GM23338 (cell line): ENCODE data around the gene SFTPB. TPM values are rescaled to one million over a fixed set of nuclear protein-coding genes. Genes with fewer than 3 reads are reported as not detected.

Experiments used
- ATAC-seq: fragments of 200-7000 bp; cut with Tn5 transposase; 3 replicates; pipeline ENCODE4 v1.9.1; 2020
- DNase-seq: peaks from one replicate; pipeline ENCODE4 v3.0.0-alpha.2; 2015; ENCODE audit warnings: low spot score
- H2AFZ ChIP-seq: fragments of 200-600 bp; sonication (generic); 2 replicates; pipeline ENCODE4 v1.8.0; 2016; ENCODE audit warnings: antibody characterized with exemption, mild to moderate bottlenecking, moderate library complexity
- H3F3A ChIP-seq: fragments of 200-600 bp; sonication (generic); replicated peaks from 2 replicates; pipeline ENCODE4 v1.8.0; 2017; ENCODE audit warnings: antibody characterized with exemption, mixed run types, low read depth
- H3K27ac ChIP-seq: fragments of 200-600 bp; sonication (generic); 2 replicates; pipeline ENCODE4 v1.6.1; 2016; ENCODE audit warnings: low read depth
- H3K27me3 ChIP-seq: fragments of 200-600 bp; sonication (generic); 2 replicates; pipeline ENCODE4 v1.8.0; 2016; ENCODE audit warnings: mild to moderate bottlenecking, mixed run types, moderate library complexity; ENCODE audit not compliant: insufficient read depth
- H3K36me3 ChIP-seq: fragments of 200-600 bp; sonication (generic); 2 replicates; pipeline ENCODE4 v1.8.0; 2016; ENCODE audit warnings: mild to moderate bottlenecking; ENCODE audit not compliant: insufficient read depth
- H3K4me1 ChIP-seq: fragments of 200-600 bp; sonication (generic); 2 replicates; pipeline ENCODE4 v1.8.0; 2016; ENCODE audit warnings: mild to moderate bottlenecking, moderate library complexity; ENCODE audit not compliant: insufficient read depth
- H3K4me2 ChIP-seq: fragments of 200-600 bp; sonication (generic); 2 replicates; pipeline ENCODE4 v1.7.1; 2017; ENCODE audit warnings: mixed run types
- H3K4me3 ChIP-seq: fragments of 200-600 bp; sonication (generic); 2 replicates; pipeline ENCODE4 v1.6.1; 2016; ENCODE audit warnings: mixed run types
- H3K79me2 ChIP-seq: fragments of 200-600 bp; sonication (generic); replicated peaks from 2 replicates; pipeline ENCODE4 v1.8.0; 2017; ENCODE audit warnings: mild to moderate bottlenecking; ENCODE audit not compliant: insufficient read depth
- H3K9me2 ChIP-seq: fragments of 200-600 bp; sonication (generic); 2 replicates; pipeline ENCODE4 v1.8.0; 2017; ENCODE audit not compliant: insufficient read depth
- H4K20me1 ChIP-seq: fragments of 200-600 bp; sonication (generic); replicated peaks from 2 replicates; pipeline ENCODE4 v1.8.0; 2017; ENCODE audit warnings: mild to moderate bottlenecking; ENCODE audit not compliant: insufficient read depth
- H3K27ac Mint-ChIP-seq: 2 replicates; pipeline ENCODE4 v1.8.0; 2020; ENCODE audit warnings: inconsistent platforms, mild to moderate bottlenecking, moderate library complexity, mixed read lengths
- H3K27me3 Mint-ChIP-seq: 3 replicates; pipeline ENCODE4 v1.8.0; 2022; ENCODE audit warnings: low read depth, mild to moderate bottlenecking, moderate library complexity, mixed read lengths, inconsistent platforms; ENCODE audit not compliant: insufficient read depth, poor library complexity
- H3K36me3 Mint-ChIP-seq: 3 replicates; pipeline ENCODE4 v1.8.0; 2021; ENCODE audit warnings: low read depth, mild to moderate bottlenecking, inconsistent platforms, moderate library complexity, mixed read lengths
- H3K4me1 Mint-ChIP-seq: 3 replicates; pipeline ENCODE4 v1.8.0; 2020; ENCODE audit warnings: mild to moderate bottlenecking, inconsistent platforms, mixed read lengths
- H3K4me3 Mint-ChIP-seq: 3 replicates; pipeline ENCODE4 v1.8.0; 2021; ENCODE audit warnings: moderate library complexity, mild to moderate bottlenecking, inconsistent platforms, mixed read lengths
- H3K9me3 Mint-ChIP-seq: 3 replicates; pipeline ENCODE4 v1.8.0; 2020; ENCODE audit warnings: moderate library complexity, mild to moderate bottlenecking, inconsistent platforms, mixed read lengths
- CREB1 ChIP-seq: fragments of 250-450 bp; sonication (Bioruptor Pico); IDR thresholded peaks from 2 replicates; pipeline ENCODE4 v1.5.0; 2020; ENCODE audit warnings: low read depth, mild to moderate bottlenecking, moderate library complexity
- EZH2 ChIP-seq: fragments of 200-600 bp; sonication (generic); IDR thresholded peaks from one replicate; pipeline ENCODE4 v1.8.0; 2017; ENCODE audit warnings: antibody characterized with exemption, mild to moderate bottlenecking, low read depth; ENCODE audit not compliant: unreplicated experiment
- EZH2phosphoT487 ChIP-seq: fragments of 200-600 bp; sonication (generic); IDR thresholded peaks from one replicate; pipeline ENCODE4 v1.8.1; 2018; ENCODE audit warnings: antibody characterized with exemption; ENCODE audit not compliant: unreplicated experiment
- JUNB ChIP-seq: IDR thresholded peaks from one replicate; pipeline ENCODE4 v1.6.1; 2016; ENCODE audit warnings: antibody characterized with exemption; ENCODE audit not compliant: unreplicated experiment
- NANOG ChIP-seq: IDR thresholded peaks from 2 replicates; pipeline ENCODE4 v1.6.1; 2016; ENCODE audit warnings: antibody characterized with exemption, borderline replicate concordance
- POLR2AphosphoS5 ChIP-seq: IDR thresholded peaks from 2 replicates; pipeline ENCODE4 v1.6.1; 2016; ENCODE audit warnings: antibody characterized with exemption, low read depth
- STAT1 ChIP-seq: IDR thresholded peaks from one replicate; pipeline ENCODE4 v1.6.1; 2016; ENCODE audit warnings: antibody characterized with exemption; ENCODE audit not compliant: unreplicated experiment
- ZNF114 ChIP-seq: fragments of 250-450 bp; sonication (Bioruptor Pico); IDR thresholded peaks from 2 replicates; pipeline ENCODE4 v1.5.0; 2020; ENCODE audit warnings: mild to moderate bottlenecking, moderate library complexity
- ZNF331 ChIP-seq: fragments of 250-450 bp; sonication (Bioruptor Pico); IDR thresholded peaks from 2 replicates; pipeline ENCODE4 v1.5.0; 2020; ENCODE audit warnings: low read depth, mild to moderate bottlenecking, moderate library complexity
- polyA plus RNA-seq: library from polyadenylated mRNA; unstranded; fragments of >200 nt; fragmentation: Nextera tagmentation; extraction: Ambion mirVana; gene quantifications from 2 replicates; pipeline ENCODE4 v1.2.1, GENCODE V29; 2016
- total RNA-seq: library from RNA; depleted of rRNA; stranded (reverse); fragments of >200 nt; shearing (Covaris generic); gene quantifications from 2 replicates; pipeline ENCODE4 v1.2.3, GENCODE V29; 2014
- TF ChIP-seq, protein P1 (sequence below): IDR thresholded peaks from one replicate; pipeline ENCODE4 v1.6.1; 2018; ENCODE audit warnings: antibody characterized with exemption; ENCODE audit not compliant: unreplicated experiment
- TF ChIP-seq, protein P2 (sequence below): fragments of 250-450 bp; sonication (Bioruptor Pico); IDR thresholded peaks from 2 replicates; pipeline ENCODE4 v1.5.0; 2020; ENCODE audit warnings: mild to moderate bottlenecking, moderate library complexity
- TF ChIP-seq, protein P3 (sequence below), 2 experiments: fragments of 200-600 bp in 1 of 2; sonication (generic) in 1 of 2; conservative IDR thresholded peaks; 2 replicates each; pipeline versions ENCODE4 v1.5.1 to v1.6.1; 2016 to 2017; ENCODE audit warnings: antibody characterized with exemption in 2 of 2, low read depth in 2 of 2, mild to moderate bottlenecking in 2 of 2, moderate library complexity in 1 of 2
- TF ChIP-seq, protein P4 (sequence below): IDR thresholded peaks from 2 replicates; pipeline ENCODE4 v1.6.1; 2016; ENCODE audit warnings: antibody characterized with exemption

SFTPB gene
- total and polyA plus RNA-seq, 2 experiments from 2014 or later: 0.06 TPM; not detected in 1

DNA sequence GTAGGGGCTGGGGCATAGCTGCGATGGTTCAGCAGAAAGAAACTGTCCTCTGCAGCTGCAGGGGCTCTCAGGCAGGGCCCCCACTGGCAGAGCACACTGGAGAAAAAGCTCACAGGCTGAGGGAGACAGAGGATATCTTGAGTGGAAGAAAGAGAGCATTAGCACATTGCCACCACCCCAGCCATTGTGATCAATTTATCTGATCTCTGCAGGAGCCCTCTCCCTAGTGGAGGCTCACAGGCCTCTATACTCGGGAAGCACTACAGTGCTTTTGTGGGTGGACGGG lies 801 bp upstream of the SFTPB start:
- Mint-ChIP-seq H3K27me3 (peaks cover 8% of the 10 kb centered on the region), H3K36me3 (no peaks in the 10 kb centered on the region)
- no peak for ATAC-seq

More for the DNA sequence above, 801 bp upstream of the SFTPB start:
- Histone ChIP-seq H2AFZ (no peak overlapping the region), H3K27ac (no peak overlapping the region), H3K4me2 (no peak overlapping the region), H3F3A (no peaks in the 10 kb centered on the region), H3K4me3 (no peak overlapping the region), H3K79me2 (no peaks in the 10 kb centered on the region), H4K20me1 (no peaks in the 10 kb centered on the region), H3K36me3 (no peaks in the 10 kb centered on the region), H3K27me3 (no peaks in the 10 kb centered on the region), H3K4me1 (no peaks in the 10 kb centered on the region; the same call in 1 of the 2 replicates), H3K9me2 (no peaks in the 10 kb centered on the region)
- Mint-ChIP-seq H3K4me3 (no peak overlapping the region), H3K27ac (no peak overlapping the region), H3K9me3 (no peaks in the 10 kb centered on the region), H3K4me1 (peaks cover 11% of the 10 kb centered on the region)
- TF ChIP-seq, protein P1, sequence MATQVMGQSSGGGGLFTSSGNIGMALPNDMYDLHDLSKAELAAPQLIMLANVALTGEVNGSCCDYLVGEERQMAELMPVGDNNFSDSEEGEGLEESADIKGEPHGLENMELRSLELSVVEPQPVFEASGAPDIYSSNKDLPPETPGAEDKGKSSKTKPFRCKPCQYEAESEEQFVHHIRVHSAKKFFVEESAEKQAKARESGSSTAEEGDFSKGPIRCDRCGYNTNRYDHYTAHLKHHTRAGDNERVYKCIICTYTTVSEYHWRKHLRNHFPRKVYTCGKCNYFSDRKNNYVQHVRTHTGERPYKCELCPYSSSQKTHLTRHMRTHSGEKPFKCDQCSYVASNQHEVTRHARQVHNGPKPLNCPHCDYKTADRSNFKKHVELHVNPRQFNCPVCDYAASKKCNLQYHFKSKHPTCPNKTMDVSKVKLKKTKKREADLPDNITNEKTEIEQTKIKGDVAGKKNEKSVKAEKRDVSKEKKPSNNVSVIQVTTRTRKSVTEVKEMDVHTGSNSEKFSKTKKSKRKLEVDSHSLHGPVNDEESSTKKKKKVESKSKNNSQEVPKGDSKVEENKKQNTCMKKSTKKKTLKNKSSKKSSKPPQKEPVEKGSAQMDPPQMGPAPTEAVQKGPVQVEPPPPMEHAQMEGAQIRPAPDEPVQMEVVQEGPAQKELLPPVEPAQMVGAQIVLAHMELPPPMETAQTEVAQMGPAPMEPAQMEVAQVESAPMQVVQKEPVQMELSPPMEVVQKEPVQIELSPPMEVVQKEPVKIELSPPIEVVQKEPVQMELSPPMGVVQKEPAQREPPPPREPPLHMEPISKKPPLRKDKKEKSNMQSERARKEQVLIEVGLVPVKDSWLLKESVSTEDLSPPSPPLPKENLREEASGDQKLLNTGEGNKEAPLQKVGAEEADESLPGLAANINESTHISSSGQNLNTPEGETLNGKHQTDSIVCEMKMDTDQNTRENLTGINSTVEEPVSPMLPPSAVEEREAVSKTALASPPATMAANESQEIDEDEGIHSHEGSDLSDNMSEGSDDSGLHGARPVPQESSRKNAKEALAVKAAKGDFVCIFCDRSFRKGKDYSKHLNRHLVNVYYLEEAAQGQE: no peak
- TF ChIP-seq, protein P2, sequence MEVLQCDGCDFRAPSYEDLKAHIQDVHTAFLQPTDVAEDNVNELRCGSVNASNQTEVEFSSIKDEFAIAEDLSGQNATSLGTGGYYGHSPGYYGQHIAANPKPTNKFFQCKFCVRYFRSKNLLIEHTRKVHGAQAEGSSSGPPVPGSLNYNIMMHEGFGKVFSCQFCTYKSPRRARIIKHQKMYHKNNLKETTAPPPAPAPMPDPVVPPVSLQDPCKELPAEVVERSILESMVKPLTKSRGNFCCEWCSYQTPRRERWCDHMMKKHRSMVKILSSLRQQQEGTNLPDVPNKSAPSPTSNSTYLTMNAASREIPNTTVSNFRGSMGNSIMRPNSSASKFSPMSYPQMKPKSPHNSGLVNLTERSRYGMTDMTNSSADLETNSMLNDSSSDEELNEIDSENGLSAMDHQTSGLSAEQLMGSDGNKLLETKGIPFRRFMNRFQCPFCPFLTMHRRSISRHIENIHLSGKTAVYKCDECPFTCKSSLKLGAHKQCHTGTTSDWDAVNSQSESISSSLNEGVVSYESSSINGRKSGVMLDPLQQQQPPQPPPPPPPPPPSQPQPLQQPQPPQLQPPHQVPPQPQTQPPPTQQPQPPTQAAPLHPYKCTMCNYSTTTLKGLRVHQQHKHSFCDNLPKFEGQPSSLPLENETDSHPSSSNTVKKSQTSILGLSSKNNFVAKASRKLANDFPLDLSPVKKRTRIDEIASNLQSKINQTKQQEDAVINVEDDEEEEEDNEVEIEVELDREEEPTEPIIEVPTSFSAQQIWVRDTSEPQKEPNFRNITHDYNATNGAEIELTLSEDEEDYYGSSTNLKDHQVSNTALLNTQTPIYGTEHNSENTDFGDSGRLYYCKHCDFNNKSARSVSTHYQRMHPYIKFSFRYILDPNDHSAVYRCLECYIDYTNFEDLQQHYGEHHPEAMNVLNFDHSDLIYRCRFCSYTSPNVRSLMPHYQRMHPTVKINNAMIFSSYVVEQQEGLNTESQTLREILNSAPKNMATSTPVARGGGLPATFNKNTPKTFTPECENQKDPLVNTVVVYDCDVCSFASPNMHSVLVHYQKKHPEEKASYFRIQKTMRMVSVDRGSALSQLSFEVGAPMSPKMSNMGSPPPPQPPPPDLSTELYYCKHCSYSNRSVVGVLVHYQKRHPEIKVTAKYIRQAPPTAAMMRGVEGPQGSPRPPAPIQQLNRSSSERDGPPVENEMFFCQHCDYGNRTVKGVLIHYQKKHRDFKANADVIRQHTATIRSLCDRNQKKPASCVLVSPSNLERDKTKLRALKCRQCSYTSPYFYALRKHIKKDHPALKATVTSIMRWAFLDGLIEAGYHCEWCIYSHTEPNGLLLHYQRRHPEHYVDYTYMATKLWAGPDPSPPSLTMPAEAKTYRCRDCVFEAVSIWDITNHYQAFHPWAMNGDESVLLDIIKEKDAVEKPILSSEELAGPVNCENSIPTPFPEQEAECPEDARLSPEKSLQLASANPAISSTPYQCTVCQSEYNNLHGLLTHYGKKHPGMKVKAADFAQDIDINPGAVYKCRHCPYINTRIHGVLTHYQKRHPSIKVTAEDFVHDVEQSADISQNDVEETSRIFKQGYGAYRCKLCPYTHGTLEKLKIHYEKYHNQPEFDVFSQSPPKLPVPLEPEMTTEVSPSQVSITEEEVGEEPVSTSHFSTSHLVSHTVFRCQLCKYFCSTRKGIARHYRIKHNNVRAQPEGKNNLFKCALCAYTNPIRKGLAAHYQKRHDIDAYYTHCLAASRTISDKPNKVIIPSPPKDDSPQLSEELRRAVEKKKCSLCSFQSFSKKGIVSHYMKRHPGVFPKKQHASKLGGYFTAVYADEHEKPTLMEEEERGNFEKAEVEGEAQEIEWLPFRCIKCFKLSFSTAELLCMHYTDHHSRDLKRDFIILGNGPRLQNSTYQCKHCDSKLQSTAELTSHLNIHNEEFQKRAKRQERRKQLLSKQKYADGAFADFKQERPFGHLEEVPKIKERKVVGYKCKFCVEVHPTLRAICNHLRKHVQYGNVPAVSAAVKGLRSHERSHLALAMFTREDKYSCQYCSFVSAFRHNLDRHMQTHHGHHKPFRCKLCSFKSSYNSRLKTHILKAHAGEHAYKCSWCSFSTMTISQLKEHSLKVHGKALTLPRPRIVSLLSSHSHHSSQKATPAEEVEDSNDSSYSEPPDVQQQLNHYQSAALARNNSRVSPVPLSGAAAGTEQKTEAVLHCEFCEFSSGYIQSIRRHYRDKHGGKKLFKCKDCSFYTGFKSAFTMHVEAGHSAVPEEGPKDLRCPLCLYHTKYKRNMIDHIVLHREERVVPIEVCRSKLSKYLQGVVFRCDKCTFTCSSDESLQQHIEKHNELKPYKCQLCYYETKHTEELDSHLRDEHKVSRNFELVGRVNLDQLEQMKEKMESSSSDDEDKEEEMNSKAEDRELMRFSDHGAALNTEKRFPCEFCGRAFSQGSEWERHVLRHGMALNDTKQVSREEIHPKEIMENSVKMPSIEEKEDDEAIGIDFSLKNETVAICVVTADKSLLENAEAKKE (CRISPR knock-in tag): no peak
- TF ChIP-seq, protein P3, sequence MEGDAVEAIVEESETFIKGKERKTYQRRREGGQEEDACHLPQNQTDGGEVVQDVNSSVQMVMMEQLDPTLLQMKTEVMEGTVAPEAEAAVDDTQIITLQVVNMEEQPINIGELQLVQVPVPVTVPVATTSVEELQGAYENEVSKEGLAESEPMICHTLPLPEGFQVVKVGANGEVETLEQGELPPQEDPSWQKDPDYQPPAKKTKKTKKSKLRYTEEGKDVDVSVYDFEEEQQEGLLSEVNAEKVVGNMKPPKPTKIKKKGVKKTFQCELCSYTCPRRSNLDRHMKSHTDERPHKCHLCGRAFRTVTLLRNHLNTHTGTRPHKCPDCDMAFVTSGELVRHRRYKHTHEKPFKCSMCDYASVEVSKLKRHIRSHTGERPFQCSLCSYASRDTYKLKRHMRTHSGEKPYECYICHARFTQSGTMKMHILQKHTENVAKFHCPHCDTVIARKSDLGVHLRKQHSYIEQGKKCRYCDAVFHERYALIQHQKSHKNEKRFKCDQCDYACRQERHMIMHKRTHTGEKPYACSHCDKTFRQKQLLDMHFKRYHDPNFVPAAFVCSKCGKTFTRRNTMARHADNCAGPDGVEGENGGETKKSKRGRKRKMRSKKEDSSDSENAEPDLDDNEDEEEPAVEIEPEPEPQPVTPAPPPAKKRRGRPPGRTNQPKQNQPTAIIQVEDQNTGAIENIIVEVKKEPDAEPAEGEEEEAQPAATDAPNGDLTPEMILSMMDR (conservative IDR thresholded peaks at IDR 0.05; ENCODE audit: low read depth in 2 of 2): no peak
- TF ChIP-seq, protein P4, sequence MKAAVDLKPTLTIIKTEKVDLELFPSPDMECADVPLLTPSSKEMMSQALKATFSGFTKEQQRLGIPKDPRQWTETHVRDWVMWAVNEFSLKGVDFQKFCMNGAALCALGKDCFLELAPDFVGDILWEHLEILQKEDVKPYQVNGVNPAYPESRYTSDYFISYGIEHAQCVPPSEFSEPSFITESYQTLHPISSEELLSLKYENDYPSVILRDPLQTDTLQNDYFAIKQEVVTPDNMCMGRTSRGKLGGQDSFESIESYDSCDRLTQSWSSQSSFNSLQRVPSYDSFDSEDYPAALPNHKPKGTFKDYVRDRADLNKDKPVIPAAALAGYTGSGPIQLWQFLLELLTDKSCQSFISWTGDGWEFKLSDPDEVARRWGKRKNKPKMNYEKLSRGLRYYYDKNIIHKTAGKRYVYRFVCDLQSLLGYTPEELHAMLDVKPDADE: no peak
- TF ChIP-seq EZH2 (no peak), ZNF331 (CRISPR knock-in tag) (no peak), JUNB (no peak), STAT1 (no peak), POLR2AphosphoS5 (no peak), EZH2phosphoT487 (no peak), ZNF114 (CRISPR knock-in tag) (no peak), CREB1 (CRISPR knock-in tag) (no peak), NANOG (no peak)
- DNase-seq: no peak
